Measurements from ENCODE around the gene ACSM3. TPM values are rescaled to one million over a fixed set of nuclear protein-coding genes. Genes with fewer than 3 reads are reported as not detected.
"Not testable (repeated sequence)": the region's sequence is repeated elsewhere in the genome, so short reads cannot be mapped to it uniquely, and the experiment has no call there.

The ACSM3 gene
- total RNA-seq (10 to 100 TPM; 55.6 to 71.8 TPM), polyA plus RNA-seq (10 to 100 TPM; 29.2 to 45.1 TPM)

GRCh38 chr16:20763461-20764232 lies at the start of gene ACSM3:
ACSM3 (plus strand) TSS chr16:20764014; CDS start chr16:20770035, 6,021 bp downstream.
- Histone ChIP-seq H3K27ac (ENCODE audit: low read depth in 1 of 2, low read length in 2 of 2) (peak within 1 kb of the TSS; percentile 7 to 75), H3K9ac (ENCODE audit: low read depth in 1 of 2, low read length in 2 of 2) (peak within 1 kb of the TSS in 1 of 2 donors; percentile 34), H3K4me3 (ENCODE audit: low read depth in 1 of 3, low read length in 3 of 3) (peak within 1 kb of the TSS; percentile 44 to 78 (median 55)), H3K9me3 (ENCODE audit: control insufficient read depth in 4 of 4, low read length in 3 of 4) (no peaks in the 10 kb centered on the region), H3K27me3 (ENCODE audit: control insufficient read depth in 4 of 4, insufficient read depth in 4 of 4, low read length in 3 of 4) (no peaks in the 10 kb centered on the region), H3K36me3 (ENCODE audit: control insufficient read depth in 4 of 4, insufficient read depth in 3 of 4, low read depth in 1 of 4, low read length in 3 of 4) (no peaks in the 10 kb centered on the region), H3K4me1 (ENCODE audit: control insufficient read depth in 4 of 4, insufficient read depth in 4 of 4, low read length in 3 of 4) (peaks cover 7 to 44% (median 22%) of the 10 kb centered on the region in 4 donors)
- 6% methylated on average over 10 of the region's 10 CpGs for WGBS
- peak; percentile 43 for DNase-seq (ENCODE audit: low spot score)
- no peak for TF ChIP-seq RAD21 (IDR thresholded peaks at IDR 0.05)
- TF ChIP-seq HNF4A (conservative IDR thresholded peaks at IDR 0.05): peak; percentile 65 to 68
- no peak for TF ChIP-seq ATF3 (IDR thresholded peaks at IDR 0.05)
- no peak for TF ChIP-seq GABPA (IDR thresholded peaks at IDR 0.05 in 1 of 2, conservative IDR thresholded peaks at IDR 0.05 in 1 of 2)
- no peak for TF ChIP-seq CTCF (IDR thresholded peaks at IDR 0.05; ENCODE audit: low read depth, low read length, missing input control)
- no peak for TF ChIP-seq EGR1 (IDR thresholded peaks at IDR 0.05; ENCODE audit: low read depth in 2 of 2)
- TF ChIP-seq MAX (IDR thresholded peaks at IDR 0.05): no peak
- TF ChIP-seq HNF4G (IDR thresholded peaks at IDR 0.05): no peak
- TF ChIP-seq REST (IDR thresholded peaks at IDR 0.05): peak; percentile 55
- no peak for TF ChIP-seq FOXA1 (IDR thresholded peaks at IDR 0.05)
- no peak for TF ChIP-seq NR2F2 (IDR thresholded peaks at IDR 0.05)
- TF ChIP-seq TAF1 (conservative IDR thresholded peaks at IDR 0.05): peak; percentile 47
- TF ChIP-seq JUND (IDR thresholded peaks at IDR 0.05): peak in 1 of 2 donors; percentile 12
- no peak for TF ChIP-seq ZBTB33 (IDR thresholded peaks at IDR 0.05)
- TF ChIP-seq SP1 (IDR thresholded peaks at IDR 0.05): peak; percentile 88
- TF ChIP-seq RXRA (IDR thresholded peaks at IDR 0.05): peak; percentile 66 to 67
- peak; percentile 72 for TF ChIP-seq YY1 (IDR thresholded peaks at IDR 0.05)
- no peak for TF ChIP-seq FOXA2 (IDR thresholded peaks at IDR 0.05)

GRCh38 chr16:20717718-20718117 lies 46.1 kb upstream of the ACSM3 start:
- not testable (repeated sequence) for H3K9ac ChIP-seq (ENCODE audit: low read depth in 1 of 2, low read length in 2 of 2); H3K36me3 ChIP-seq (ENCODE audit: control insufficient read depth in 4 of 4, insufficient read depth in 3 of 4, low read depth in 1 of 4, low read length in 3 of 4); DNase-seq (ENCODE audit: low spot score); H3K9me3 ChIP-seq (ENCODE audit: control insufficient read depth in 4 of 4, low read length in 3 of 4); H3K27me3 ChIP-seq (ENCODE audit: control insufficient read depth in 4 of 4, insufficient read depth in 4 of 4, low read length in 3 of 4); H3K4me3 ChIP-seq (ENCODE audit: low read depth in 1 of 3, low read length in 3 of 3); H3K27ac ChIP-seq (ENCODE audit: low read depth in 1 of 2, low read length in 2 of 2); H3K4me1 ChIP-seq (ENCODE audit: control insufficient read depth in 4 of 4, insufficient read depth in 4 of 4, low read length in 3 of 4)
